Chondrocyte (in vitro differentiated cells): Measurements from ENCODE around the gene KCNT2. TPM values are rescaled to one million over a fixed set of nuclear protein-coding genes. Genes with fewer than 3 reads are reported as not detected.

Source experiments
- DNase-seq: peaks from one replicate; pipeline ENCODE4 v3.0.0; 2021; ENCODE audit warnings: mixed read lengths, low spot score
- H3K27ac Mint-ChIP-seq: one replicate; pipeline ENCODE4 v1.8.0; 2021; ENCODE audit warnings: mild to moderate bottlenecking, moderate library complexity, mixed read lengths; ENCODE audit not compliant: unreplicated experiment
- H3K27me3 Mint-ChIP-seq: 2 replicates; pipeline ENCODE4 v1.8.0; 2021; ENCODE audit warnings: low read depth, mixed read lengths
- H3K36me3 Mint-ChIP-seq: 2 replicates; pipeline ENCODE4 v1.8.0; 2021; ENCODE audit warnings: low read depth, mixed read lengths
- H3K4me1 Mint-ChIP-seq: 2 replicates; pipeline ENCODE4 v1.8.0; 2021; ENCODE audit warnings: low read depth, mild to moderate bottlenecking, mixed read lengths
- H3K4me3 Mint-ChIP-seq: one replicate; pipeline ENCODE4 v1.8.0; 2021; ENCODE audit warnings: mild to moderate bottlenecking, moderate library complexity, mixed read lengths; ENCODE audit not compliant: unreplicated experiment
- H3K9me3 Mint-ChIP-seq: 2 replicates; pipeline ENCODE4 v1.8.0; 2021; ENCODE audit warnings: low read depth, mixed read lengths
- CTCF ChIP-seq: fragments of 200-600 bp; sonication (generic); IDR thresholded peaks from 2 replicates; pipeline ENCODE4 v1.5.0; 2021; ENCODE audit warnings: antibody characterized with exemption, mild to moderate bottlenecking, moderate library complexity
- total RNA-seq: library from RNA; stranded (reverse); gene quantifications from 3 replicates; pipeline ENCODE4 v1.2.1, GENCODE V29; 2021

Gene KCNT2
- total RNA-seq, 1 donor from 2014 or later = 13.4 TPM

GRCh38 chr1:196609370-196609737 is 1.1 kb upstream of the KCNT2 start:
- Mint-ChIP-seq H3K27ac (peak overlapping the region; percentile 88), H3K9me3 (no peaks in the 10 kb centered on the region), H3K27me3 (peaks cover 4% of the 10 kb centered on the region), H3K4me3 (peak overlapping the region; percentile 96), H3K36me3 (no peaks in the 10 kb centered on the region), H3K4me1 (peaks cover 31% of the 10 kb centered on the region)
- no peak for DNase-seq
- TF ChIP-seq CTCF = no peak

GRCh38 chr1:196607981-196608380 is 259 bp downstream of the KCNT2 start:
- Mint-ChIP-seq H3K4me1 (peaks cover 31% of the 10 kb centered on the region), H3K4me3 (peak overlapping the region; percentile 96), H3K36me3 (no peaks in the 10 kb centered on the region), H3K27ac (peak overlapping the region; percentile 88), H3K27me3 (peaks cover 2% of the 10 kb centered on the region), H3K9me3 (no peaks in the 10 kb centered on the region)
- no peak for TF ChIP-seq CTCF
- DNase-seq = no peak

GRCh38 chr1:196603651-196604050 is 4.6 kb downstream of the KCNT2 start:
- Mint-ChIP-seq H3K4me1 (peaks cover 25% of the 10 kb centered on the region), H3K27ac (no peak overlapping the region), H3K9me3 (no peaks in the 10 kb centered on the region), H3K4me3 (no peak overlapping the region), H3K27me3 (no peaks in the 10 kb centered on the region), H3K36me3 (no peaks in the 10 kb centered on the region)
- no peak for DNase-seq
- no peak for TF ChIP-seq CTCF

GRCh38 chr1:196598942-196599748 is 9.1 kb downstream of the KCNT2 start:
- Mint-ChIP-seq H3K27ac (no peak overlapping the region), H3K9me3 (no peaks in the 10 kb centered on the region), H3K4me3 (no peak overlapping the region), H3K4me1 (no peaks in the 10 kb centered on the region), H3K27me3 (no peaks in the 10 kb centered on the region), H3K36me3 (no peaks in the 10 kb centered on the region)
- no peak for DNase-seq
- TF ChIP-seq CTCF = no peak

GRCh38 chr1:196594700-196595099 is 13.5 kb downstream of the KCNT2 start:
- Mint-ChIP-seq H3K4me3 (no peak overlapping the region), H3K36me3 (no peaks in the 10 kb centered on the region), H3K4me1 (no peaks in the 10 kb centered on the region), H3K9me3 (no peaks in the 10 kb centered on the region), H3K27ac (no peak overlapping the region), H3K27me3 (no peaks in the 10 kb centered on the region)
- TF ChIP-seq CTCF = no peak
- no peak for DNase-seq
